Endodermal cell (in vitro differentiated cells): Measurements from ENCODE around the gene ACAP3. TPM values are rescaled to one million over a fixed set of nuclear protein-coding genes. Genes with fewer than 3 reads are reported as not detected.

Experiments used
- DNase-seq: peaks from one replicate; pipeline ENCODE4 v3.0.0-alpha.2; 2017
- H3K27ac ChIP-seq: 2 replicates; pipeline ENCODE4 v1.5.1; 2013; ENCODE audit warnings: mild to moderate bottlenecking, low read depth, low read length, moderate library complexity
- H3K27me3 ChIP-seq: 2 replicates; pipeline ENCODE4 v1.6.1; 2013; ENCODE audit warnings: mild to moderate bottlenecking, low read length, moderate library complexity; ENCODE audit not compliant: insufficient read depth, control insufficient read depth, poor library complexity, severe bottlenecking
- H3K36me3 ChIP-seq: 2 replicates; pipeline ENCODE4 v1.7.0; 2013; ENCODE audit warnings: mild to moderate bottlenecking, low read length, moderate library complexity; ENCODE audit not compliant: control insufficient read depth, insufficient read depth
- H3K4me1 ChIP-seq: one replicate; pipeline ENCODE4 v1.7.0; 2013; ENCODE audit warnings: low read length; ENCODE audit not compliant: control insufficient read depth, insufficient read depth
- H3K4me3 ChIP-seq: 2 replicates; pipeline ENCODE4 v1.5.1; 2013; ENCODE audit warnings: mild to moderate bottlenecking, low read length, moderate library complexity
- H3K9ac ChIP-seq: 2 replicates; pipeline ENCODE4 v1.6.1; 2013; ENCODE audit warnings: mild to moderate bottlenecking, low read length, moderate library complexity; ENCODE audit not compliant: poor library complexity, severe bottlenecking; ENCODE audit errors: extremely low read depth
- H3K9me3 ChIP-seq: 2 replicates; pipeline ENCODE4 v1.6.1; 2013; ENCODE audit warnings: mild to moderate bottlenecking, low read length, moderate library complexity; ENCODE audit not compliant: control insufficient read depth
- H3K27ac Mint-ChIP-seq: 2 replicates; pipeline ENCODE4 v1.8.0; 2020; ENCODE audit warnings: mixed read lengths
- H3K27me3 Mint-ChIP-seq: 2 replicates; pipeline ENCODE4 v1.8.0; 2021; ENCODE audit warnings: mild to moderate bottlenecking, mixed read lengths; ENCODE audit not compliant: insufficient read depth
- H3K36me3 Mint-ChIP-seq: 2 replicates; pipeline ENCODE4 v1.8.0; 2020; ENCODE audit warnings: low read depth, mixed read lengths
- H3K4me1 Mint-ChIP-seq: 2 replicates; pipeline ENCODE4 v1.8.0; 2020; ENCODE audit warnings: mixed read lengths
- H3K4me3 Mint-ChIP-seq: 2 replicates; pipeline ENCODE4 v1.8.0; 2020; ENCODE audit warnings: mild to moderate bottlenecking, moderate library complexity, mixed read lengths
- H3K9me3 Mint-ChIP-seq: 2 replicates; pipeline ENCODE4 v1.8.0; 2020; ENCODE audit warnings: mild to moderate bottlenecking, mixed read lengths
- CTCF ChIP-seq: fragments of 200-600 bp; sonication (generic); conservative IDR thresholded peaks from 2 replicates; pipeline ENCODE4 v1.5.0; 2021; ENCODE audit warnings: antibody characterized with exemption, mild to moderate bottlenecking
- WGBS, 2 experiments: methylation state at CpG; one replicate each; pipeline versions ENCODE4 v1.1.5 to v1.1.7; 2013; ENCODE audit warnings: missing lambda C conversion rate in 2 of 2, mixed read lengths in 1 of 2; ENCODE audit not compliant: insufficient coverage in 1 of 2, insufficient read length in 1 of 2; 5-methylcytosine and 5-hydroxymethylcytosine counted together
- total RNA-seq, 2 donors: library from RNA; stranded (reverse); fragmentation: NEBNext Ultra II Directional in 1 of 2; extraction: Animal tissue kit (Norgen Biotek cat#: 25700) in 1 of 2; gene quantifications; 2 replicates in 1 of 2; 3 replicates in 1 of 2; pipeline ENCODE4 v1.2.1, GENCODE V29; 2021

Gene ACAP3
- total RNA-seq, 2 donors from 2014 or later, result 36.8 to 43.5 TPM

GRCh38 chr1:1337793-1338147 is 30.0 kb upstream of the ACAP3 start:
- Histone ChIP-seq H3K4me1 (no peaks in the 10 kb centered on the region), H3K9ac (no peak overlapping the region), H3K9me3 (no peaks in the 10 kb centered on the region), H3K27me3 (no peaks in the 10 kb centered on the region), H3K27ac (no peak overlapping the region), H3K4me3 (no peak overlapping the region), H3K36me3 (peaks cover 19% of the 10 kb centered on the region)
- 81 to 84% methylated on average over 5 to 16 of the region's 18 CpGs for WGBS, 2 experiments
- no peaks in the 10 kb centered on the region for H3K9me3 Mint-ChIP-seq
- no peak overlapping the region for H3K27ac Mint-ChIP-seq
- H3K4me1 Mint-ChIP-seq, result no peaks in the 10 kb centered on the region
- H3K36me3 Mint-ChIP-seq, result peaks cover 24% of the 10 kb centered on the region
- H3K4me3 Mint-ChIP-seq, result no peak overlapping the region
- no peaks in the 10 kb centered on the region for H3K27me3 Mint-ChIP-seq
- no peak for TF ChIP-seq CTCF
- peak; percentile 91 for DNase-seq

- no peaks in the 10 kb centered on the region for H3K9me3 ChIP-seq
- peaks cover 24% of the 10 kb centered on the region for H3K36me3 Mint-ChIP-seq
- no peak overlapping the region for H3K9ac ChIP-seq
- no peaks in the 10 kb centered on the region for H3K9me3 Mint-ChIP-seq
- H3K27me3 ChIP-seq, result no peaks in the 10 kb centered on the region
- DNase-seq, result no peak
- no peak overlapping the region for H3K27ac ChIP-seq
- no peaks in the 10 kb centered on the region for H3K4me1 ChIP-seq
- TF ChIP-seq CTCF, result no peak
- no peaks in the 10 kb centered on the region for H3K27me3 Mint-ChIP-seq
- H3K4me3 ChIP-seq, result no peak overlapping the region
- 96 to 98% methylated on average over 24 to 32 of the region's 32 CpGs for WGBS, 2 experiments
- no peaks in the 10 kb centered on the region for H3K4me1 Mint-ChIP-seq
- peaks cover 19% of the 10 kb centered on the region for H3K36me3 ChIP-seq
- H3K27ac Mint-ChIP-seq, result no peak overlapping the region
- no peak overlapping the region for H3K4me3 Mint-ChIP-seq
Observed at GRCh38 chr1:1336931-1337792, 29.4 kb upstream of the ACAP3 start.

DNA sequence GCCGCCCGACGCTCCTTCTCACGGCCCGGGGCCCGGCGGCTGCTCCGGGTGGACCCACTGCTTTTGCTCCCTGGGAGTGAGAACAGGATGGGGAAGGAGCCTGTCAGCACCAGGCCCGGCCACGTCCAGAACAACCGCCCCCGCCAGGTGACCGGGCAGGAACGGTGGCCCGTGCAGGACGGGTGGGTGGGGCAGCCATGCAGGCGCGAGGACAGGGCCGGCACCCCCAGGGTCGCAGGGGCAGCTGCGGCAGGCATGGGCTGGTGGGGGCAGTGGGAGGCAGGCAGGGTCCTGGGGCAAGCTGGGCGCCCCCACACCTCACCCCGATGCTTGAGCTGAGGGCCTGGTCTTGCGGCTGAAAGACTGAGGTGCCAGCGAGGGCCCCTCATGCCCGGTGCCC is 28.7 kb upstream of the ACAP3 start:
- H3K4me1 Mint-ChIP-seq, result no peaks in the 10 kb centered on the region
- no peaks in the 10 kb centered on the region for H3K9me3 Mint-ChIP-seq
- Histone ChIP-seq H3K4me1 (no peaks in the 10 kb centered on the region), H3K36me3 (peaks cover 18% of the 10 kb centered on the region), H3K4me3 (no peak overlapping the region), H3K27me3 (no peaks in the 10 kb centered on the region), H3K27ac (no peak overlapping the region), H3K9ac (no peak overlapping the region), H3K9me3 (no peaks in the 10 kb centered on the region)
- WGBS, 2 experiments, result 95 to 97% methylated on average over 4 to 26 of the region's 26 CpGs
- H3K27ac Mint-ChIP-seq, result no peak overlapping the region
- no peak overlapping the region for H3K4me3 Mint-ChIP-seq
- TF ChIP-seq CTCF, result no peak
- no peak for DNase-seq
- peaks cover 24% of the 10 kb centered on the region for H3K36me3 Mint-ChIP-seq
- H3K27me3 Mint-ChIP-seq, result no peaks in the 10 kb centered on the region
